SKM-1 treated with dmso at 0.1 percent for 144 hours (cell line): ENCODE results near the gene HEMGN.

ENCODE experiments used
- DNase-seq: peaks from one replicate; lab custom pipeline; 2025; ENCODE audit not compliant: unreplicated experiment; lab: John Stamatoyannopoulos, UW

Gene HEMGN

DNA sequence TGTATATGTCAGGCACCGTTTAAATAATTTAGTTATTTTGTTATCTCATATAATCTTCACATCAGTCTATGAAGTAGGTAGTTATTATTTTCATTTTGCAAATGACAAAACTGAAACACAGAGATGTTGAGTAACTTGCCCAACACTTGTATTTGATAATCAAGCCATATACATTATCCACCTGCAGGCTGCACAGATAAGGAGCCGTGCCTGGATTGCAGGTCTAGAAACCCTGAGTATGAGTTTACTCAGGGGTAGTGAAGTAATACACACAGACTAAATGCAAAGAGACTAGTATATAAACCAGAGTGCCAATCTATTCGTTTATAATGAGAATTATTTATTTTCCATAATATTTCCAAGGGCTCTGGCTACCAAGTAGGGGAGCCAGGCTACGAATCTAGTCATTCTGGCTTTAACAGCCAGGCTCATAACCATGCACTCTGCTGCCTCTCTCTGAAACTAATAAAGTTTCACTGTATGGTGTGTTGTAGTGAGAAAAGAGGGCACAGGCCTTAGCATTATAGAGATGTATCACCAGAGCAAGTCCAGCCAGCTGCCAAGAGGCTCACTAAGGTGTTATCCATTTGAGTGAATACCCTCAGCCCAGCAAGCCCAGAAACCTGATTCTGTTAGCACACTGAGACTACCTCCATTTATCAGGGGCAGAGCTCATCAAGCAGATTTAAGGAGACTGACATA is 4.5 kb downstream of the HEMGN start:
- no peak for DNase-seq

DNA sequence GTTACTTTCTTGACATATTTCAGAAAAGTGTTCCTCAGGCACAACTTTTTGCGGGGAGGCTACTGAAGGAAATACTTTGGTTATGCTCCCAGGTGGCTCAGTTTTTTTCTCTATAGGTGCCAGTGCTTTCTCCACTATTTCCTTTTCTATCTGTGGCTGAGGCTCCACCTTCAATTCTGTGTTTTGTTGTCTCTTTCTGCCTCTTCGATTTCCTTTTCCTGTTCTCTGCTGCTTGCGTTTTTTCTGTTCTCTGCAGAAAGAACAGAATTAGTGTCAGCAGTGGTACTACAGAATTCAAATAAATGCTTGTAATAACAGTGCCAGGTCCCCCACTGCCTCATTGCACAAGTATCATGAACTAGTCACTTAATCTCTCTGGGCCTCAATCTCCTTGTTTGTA is 7.0 kb downstream of the HEMGN start:
- DNase-seq: no peak

DNA sequence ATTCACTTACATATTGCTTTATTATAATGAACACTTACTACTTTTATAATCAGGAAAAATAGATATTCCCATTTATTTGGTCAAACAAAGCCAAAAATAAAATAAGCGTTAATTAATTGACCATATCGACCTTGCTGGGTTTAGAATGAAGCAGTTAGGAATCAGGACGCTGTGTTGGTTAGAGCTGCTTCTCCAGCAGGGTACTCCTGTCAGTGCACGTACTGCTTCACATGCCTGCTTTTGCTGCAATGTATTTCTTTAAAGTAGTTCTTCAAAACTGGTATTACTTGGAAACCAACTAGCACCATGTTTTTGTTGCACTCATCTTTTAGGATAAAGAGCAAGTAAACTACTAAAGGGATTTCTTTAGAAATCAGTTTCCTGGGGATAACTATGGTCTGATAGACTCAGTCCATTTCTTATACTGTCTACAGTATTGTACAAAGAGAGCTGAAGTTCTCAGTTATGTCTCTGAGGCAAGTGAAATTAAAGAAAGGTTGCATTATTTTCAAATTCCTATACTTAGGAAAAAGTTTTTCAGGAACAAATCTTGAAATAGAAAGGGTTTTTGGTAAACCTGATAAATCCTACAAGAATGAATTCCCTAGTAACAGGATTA is 8.9 kb downstream of the HEMGN start:
- DNase-seq: no peak

DNA sequence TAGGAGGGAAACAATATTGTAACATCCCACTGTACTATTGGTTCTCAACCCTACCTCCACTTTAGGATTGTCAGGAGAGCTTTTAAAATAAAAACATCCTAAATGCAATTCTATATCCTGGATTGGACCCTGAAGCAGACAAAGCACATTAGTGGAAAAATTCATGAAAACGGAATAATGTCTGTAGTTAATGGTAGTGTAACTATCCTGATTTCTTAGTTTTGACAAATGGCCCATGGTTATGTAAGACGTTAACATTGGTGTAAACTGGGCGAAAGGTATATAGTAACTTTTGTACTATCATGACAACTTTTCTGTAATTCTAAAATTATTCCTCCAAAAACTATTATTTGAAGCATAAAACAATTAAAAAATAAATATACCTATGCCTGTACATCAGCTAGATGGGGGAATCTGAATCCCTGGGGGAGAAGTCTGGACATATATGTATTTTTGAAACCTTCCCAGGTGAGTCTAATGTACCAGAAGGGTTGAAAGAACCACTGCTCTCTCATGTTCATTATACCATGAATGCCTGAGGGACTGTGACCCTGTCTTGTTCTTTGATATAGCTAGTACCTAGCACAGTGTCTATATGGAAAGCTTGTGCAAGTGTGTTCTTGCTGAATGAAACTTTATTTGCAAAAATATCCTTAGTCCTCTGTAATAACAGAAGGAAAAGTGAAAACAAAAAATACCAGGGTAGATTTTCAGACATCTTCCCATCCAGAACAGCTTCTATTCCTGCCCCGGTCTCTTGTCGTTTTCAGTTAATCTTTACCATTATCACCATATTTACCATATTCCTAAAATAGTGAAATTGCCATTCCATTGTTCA is 12.3 kb downstream of the HEMGN start:
- DNase-seq: no peak

DNA sequence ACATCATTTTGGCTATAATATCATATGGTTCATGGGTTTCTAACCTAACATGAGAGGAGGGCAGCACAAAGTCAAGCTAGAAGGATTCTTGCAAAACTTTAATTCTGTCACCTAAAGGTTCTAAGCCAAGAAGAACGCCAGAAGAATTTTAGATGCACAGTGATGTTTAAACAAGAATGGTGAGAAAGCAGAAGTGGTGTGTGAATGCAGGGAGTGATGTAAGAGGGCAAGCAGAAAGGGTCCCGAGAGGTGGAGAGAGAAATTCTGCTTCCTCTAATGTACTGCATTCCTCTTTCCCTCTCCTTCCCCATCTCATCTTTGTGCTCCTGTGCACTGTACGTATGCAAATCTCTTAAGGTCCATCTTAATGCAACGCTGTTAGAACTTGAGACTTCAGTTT is 13.6 kb downstream of the HEMGN start:
- peak; percentile 73 for DNase-seq

DNA sequence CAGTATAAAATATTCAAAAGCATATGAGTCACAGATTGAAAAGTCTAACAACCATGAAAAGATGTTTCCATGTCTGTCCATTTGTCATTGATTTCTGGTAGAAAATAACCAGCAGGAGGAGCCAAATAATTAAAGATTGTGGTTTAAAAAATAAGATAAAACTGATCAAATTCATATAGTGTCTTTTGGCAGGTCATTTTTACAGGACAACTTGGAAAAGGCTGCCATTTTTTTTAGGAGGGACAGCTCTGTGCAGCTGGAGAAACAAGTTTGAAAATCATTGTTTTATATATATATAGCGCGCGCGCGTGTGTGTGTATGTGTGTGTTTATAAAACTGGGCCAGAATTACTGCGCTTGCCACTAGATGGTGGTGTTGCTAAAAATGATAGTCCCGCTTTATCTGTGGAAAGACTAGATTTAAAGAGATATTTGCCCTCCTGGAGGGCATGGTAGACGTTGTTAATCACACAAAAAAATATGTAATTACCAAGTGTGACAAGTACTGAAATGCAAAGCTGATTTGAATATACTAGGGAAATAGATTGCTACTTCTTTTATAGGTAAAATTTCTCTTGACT is 14.4 kb downstream of the HEMGN start:
- DNase-seq: peak; percentile 32

DNA sequence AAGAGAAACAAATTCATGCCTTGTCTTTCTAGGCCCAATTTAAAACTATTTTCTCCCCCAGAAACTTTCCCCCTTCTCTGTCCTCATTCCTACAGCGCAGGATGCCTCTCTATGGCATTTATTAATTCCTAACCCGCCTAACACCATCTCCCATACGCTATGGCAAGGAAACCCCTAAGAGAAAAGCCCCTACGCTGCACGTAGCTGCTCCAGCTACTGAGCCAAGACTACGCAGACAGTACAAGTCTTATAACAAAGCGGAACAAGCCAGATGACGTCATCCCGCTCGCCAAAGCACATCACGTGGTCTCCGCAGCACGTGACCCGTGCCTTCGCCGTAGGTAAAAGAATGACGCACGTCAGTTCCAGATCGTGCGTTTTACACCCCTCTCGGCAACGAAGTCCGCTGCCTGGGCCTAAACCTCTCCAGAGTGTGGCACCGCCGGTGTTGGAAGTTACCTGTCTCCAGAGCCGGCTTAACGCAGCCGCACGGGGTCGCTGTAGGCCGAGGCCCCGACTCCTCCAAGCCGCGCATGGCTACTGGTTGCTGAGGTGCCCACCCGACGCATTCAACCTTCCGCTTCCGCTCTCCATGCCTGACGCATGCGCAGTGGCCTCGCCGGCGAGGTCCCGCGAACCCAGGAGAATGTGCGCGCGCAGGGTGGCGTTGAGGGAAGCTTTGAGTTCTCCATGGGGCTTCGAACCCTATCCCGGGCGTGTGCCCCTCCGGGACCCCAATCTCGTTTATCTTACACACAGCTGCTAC is 15.8 kb downstream of the HEMGN start, which contains the start of gene TRMO:
Gene TRMO (minus strand): TSS at position 542 of the 766 bp plus-strand sequence. CDS start 7 bp downstream, at position 535.
- DNase-seq: peak; percentile 68

DNA sequence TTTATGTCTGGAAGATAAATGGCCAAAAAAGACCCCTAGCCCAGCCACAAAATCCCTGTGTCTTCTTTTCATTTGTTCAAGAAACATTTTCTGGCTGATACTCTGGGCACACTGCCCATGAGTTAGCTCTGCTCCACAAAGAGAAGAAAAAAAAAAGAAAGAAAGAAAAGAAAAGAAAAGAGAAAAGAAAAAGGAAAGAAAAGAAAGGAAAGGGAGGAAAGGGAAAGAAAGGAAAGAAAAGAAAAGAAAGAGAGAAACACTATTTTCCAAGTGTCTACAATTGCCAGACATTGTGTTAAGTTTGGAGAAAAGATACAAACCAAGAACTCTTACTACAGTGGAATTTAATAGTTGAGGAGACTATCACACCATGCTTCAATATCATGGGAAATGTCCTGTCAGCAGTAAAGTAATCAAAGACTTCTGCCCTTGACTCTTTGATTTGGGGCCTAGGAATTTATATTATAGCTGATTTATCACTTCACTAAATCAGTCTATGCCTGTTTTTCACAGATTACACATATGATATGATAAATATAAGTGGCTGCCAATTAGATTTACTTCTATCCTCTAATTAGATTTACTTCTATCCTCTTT is 18.7 kb downstream of the HEMGN start:
- DNase-seq: no peak

DNA sequence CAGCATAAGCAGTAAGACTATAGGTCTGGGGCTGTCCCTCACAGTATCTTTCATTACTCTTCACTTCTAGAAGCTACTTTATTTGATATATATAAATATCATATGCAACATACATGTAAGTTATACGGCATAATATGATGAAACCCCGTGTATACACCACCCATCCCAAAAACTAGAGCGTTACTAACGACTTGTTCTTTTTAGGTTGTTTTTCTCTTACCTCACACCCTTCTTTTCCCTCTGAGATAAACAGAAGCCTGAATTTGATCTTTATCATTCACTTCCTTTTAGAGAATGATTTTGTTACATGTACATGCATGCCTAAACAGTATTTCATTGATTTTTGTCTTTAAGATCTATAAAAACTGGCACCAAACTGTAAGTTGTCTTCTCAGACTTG is 19.4 kb downstream of the HEMGN start:
- DNase-seq: no peak

DNA sequence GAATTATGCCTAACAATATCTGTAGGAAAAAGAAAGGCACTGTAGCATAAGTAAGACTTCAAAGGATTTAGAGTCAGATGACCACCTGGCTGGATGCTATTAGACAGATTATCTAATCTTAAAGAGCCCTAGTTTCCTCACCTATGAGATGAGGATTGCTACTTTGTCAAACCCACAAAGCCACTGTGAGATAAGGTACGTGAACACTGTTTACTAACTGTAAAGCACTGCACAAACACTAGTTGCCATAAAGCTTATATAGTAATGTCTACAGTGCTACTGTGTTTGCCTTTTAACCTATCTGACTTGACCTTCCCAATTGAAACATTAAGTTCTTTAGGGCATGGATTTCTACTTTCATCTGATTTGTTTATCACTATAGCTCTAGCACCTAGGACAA is 26.0 kb downstream of the HEMGN start:
- DNase-seq: no peak

DNA sequence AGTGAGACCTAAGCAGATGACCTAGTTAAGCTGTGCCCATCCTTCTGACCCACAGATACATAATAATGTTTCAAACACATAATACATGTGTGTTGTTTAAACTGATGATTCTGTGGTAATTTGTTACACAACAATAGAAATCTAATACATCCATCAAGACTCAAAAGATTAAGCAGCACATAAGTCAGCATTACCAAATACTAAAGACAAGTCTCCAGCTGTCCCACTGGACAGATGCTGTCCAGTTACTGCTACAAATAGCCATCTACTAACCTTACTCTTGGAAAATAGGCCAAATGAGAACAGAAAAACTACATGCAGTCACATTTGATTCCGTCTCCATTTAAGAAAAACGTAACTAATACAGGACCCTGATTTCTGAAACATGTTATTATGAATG is 26.4 kb downstream of the HEMGN start:
- no peak for DNase-seq

DNA sequence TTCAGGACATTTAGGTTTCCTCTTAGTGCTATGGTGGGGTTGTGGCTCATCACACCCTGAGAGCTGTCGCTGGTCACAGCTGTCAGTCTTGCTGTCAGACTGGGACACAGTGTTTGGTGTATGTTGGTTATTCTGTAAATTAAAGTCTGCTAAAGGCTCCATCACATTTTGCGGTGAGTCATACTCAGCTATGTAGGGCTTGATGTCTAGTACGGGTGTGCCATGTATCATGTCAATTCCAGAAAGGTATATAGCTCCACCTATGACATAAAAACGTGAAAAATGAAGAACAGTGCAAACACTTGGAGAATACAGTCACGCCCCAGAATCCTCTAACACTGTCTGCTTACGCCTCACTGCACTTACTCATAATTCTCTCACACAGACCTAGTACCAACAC is 27.6 kb downstream of the HEMGN start:
- no peak for DNase-seq

DNA sequence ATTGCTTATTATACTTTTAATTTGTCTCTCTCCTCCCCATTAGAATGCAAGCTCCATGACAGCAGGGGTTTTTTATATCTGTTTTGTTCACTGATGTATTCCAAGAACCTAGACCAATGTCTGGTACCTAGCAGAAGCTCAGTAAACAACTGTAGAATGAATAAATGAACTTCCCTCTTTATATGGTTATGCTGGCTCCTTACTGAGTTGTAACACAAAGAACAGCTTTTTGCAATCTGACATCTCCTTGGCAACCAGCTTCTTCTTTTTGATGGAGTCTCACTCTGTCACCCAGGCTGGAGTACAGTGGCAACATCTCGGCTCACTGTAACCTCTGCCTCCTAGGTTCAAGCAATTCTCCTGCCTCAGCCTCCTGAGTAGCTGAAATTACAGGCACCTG is 29.3 kb downstream of the HEMGN start:
- peak; percentile 67 for DNase-seq

DNA sequence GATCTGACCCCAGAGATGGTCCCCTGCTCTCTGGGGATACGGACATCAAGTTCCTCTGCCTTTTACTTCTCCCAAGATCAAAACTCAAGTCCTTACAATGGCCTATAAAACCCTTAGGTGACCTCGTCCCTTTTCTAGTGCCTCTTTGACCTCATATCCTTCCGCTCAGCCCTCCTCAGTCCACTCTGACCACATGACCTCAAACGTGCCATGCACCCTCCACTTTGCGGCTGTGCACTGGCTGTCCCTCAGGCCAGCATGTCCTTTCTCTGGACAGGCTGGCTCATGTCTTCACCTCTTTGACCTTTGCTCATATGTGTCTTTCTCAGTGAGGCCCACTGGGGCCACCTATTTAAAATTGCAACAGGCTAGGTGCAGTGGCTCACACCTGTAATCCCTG is 30.3 kb downstream of the HEMGN start:
- DNase-seq: no peak

DNA sequence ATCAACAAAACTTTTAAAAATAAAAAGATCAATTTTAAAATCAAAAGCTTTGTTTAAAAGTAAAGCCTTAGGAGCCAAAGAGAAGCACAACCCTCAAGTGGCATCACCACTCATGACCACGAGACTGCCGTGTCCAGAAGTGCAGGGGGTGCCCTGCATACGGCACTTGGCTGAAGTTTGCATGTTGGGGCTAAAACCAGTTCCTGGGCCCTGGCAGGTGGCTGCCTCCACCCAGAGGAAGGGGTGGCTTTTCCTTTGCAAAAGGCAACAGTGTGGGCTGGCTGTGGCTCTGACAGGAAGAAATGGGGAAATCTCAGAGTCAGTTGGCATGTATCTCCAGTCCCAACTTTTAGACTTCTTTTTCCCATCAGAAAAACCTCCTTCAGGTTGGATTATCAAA is 30.9 kb downstream of the HEMGN start:
- peak; percentile 26 for DNase-seq

DNA sequence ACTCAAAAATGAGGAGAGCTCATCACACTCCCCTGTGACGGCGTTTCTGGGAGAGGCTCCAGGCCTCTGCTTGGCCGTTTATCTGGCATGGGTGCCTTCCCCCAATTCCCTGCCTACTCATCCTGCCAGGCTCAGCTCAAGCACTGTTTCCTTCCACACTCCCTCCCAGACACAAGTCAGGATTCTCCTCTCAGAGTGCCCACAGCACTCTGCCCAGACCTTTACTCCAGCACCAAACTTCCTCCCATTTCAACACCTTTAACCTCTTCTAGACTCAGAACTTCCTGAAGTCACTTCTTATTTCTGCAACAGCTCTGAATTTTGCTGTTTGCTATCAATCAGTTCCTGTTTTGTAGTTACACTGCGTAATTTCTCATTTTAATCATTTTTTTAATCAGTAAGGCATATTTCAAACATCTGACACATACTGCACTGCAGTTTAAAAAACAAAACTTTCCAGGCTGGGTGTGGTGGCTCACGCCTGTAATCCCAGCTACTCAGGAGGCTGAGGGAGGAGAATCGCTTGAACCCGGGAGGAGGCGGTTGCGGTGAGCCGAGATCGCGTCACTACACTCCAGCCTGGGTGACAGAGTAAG is 31.6 kb downstream of the HEMGN start:
- peak; percentile 60 for DNase-seq

DNA sequence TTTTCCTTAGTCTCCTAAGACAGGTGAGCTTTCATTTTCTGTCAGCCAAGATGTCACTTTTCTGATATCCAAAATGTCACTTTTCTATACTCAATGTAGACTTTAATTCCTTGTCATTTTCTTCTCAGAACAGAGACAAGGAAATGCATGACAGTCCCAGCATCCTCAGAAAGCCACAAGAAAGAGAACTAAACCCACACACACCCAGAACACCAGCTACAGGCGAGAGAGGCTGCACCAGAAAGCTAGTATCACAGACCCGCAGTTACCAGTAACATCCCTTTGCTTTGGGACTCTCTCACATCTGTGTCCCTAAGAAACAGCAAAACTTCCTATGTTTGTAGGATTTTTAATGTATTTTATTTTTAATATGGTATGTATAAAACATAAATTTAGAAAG is 32.7 kb downstream of the HEMGN start:
- no peak for DNase-seq

DNA sequence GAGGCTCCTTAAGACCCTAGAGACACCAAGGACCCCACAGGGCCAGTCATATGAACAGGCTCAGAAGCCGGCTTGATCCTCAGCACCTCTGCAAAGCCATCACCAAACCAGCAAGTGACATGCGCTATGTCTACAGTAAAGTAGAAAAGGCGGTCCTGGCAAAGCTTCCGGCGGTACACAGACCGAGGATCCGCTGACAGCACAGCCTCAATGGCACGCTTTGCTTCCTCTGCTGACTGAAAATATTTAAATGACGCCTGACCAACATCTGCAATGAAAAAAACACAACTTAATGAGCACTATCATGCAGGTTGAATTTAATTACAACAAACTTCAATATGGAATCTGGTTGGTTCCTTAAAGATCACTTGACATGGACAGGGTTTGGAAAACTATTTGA is 33.2 kb downstream of the HEMGN start:
- DNase-seq: no peak

DNA sequence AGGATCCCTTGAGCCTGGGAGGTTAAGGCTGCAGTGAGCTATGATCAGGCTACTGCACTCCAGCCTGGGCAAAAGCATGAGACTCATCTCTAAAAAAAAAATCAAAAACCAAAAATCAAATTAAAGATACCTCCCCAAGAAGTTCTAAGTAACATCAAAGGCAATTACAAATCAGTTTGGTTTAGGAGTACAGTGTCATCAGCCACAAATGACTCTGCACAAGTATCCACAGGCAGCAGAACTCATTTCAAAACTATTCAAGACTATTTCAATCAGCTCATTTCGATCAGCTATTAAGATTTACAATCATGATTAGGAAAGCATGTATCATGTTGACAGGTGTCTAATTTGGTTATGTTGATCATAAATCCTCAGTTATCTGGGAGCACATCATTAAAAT is 34.8 kb downstream of the HEMGN start:
- no peak for DNase-seq
